Limb (tissue), 2 donors: ENCODE measurements around the gene AGER.
A peak's percentile ranks its signal among the peaks of the same experiment; 100 is the strongest.

Source experiments
- DNase-seq, 2 donors: peaks; one replicate each; pipeline ENCODE4 v3.0.0-alpha.2; 2016; ENCODE audit errors: extremely low spot score in 2 of 2

Gene AGER

GRCh38 chr6:32171234-32171633 lies 12.8 kb downstream of the AGER start:
- DNase-seq: no peak

- DNase-seq: no peak
These were observed 13.8 kb downstream of the AGER start for GRCh38 chr6:32170294-32170693.

GRCh38 chr6:32168807-32169591 lies 15.1 kb downstream of the AGER start:
- DNase-seq: no peak

- DNase-seq: no peak
These were observed 15.7 kb downstream of the AGER start for GRCh38 chr6:32168350-32168749.

GRCh38 chr6:32167761-32168262 lies 16.2 kb downstream of the AGER start:
- DNase-seq: no peak

- DNase-seq: no peak
These were observed 16.8 kb downstream of the AGER start for GRCh38 chr6:32167154-32167760.

- no peak for DNase-seq
These were observed 17.5 kb downstream of the AGER start for GRCh38 chr6:32166411-32167061.

GRCh38 chr6:32164295-32164694 lies 19.8 kb downstream of the AGER start, which contains the start of gene EGFL8:
EGFL8 (plus strand) TSS chr6:32164595; CDS start chr6:32166166, 1,571 bp downstream.
- no peak for DNase-seq

- DNase-seq: no peak
These were observed 20.3 kb downstream of the AGER start for GRCh38 chr6:32163559-32164258.

- DNase-seq: no peak
These were observed 26.0 kb downstream of the AGER start for GRCh38 chr6:32158052-32158451.

- DNase-seq: no peak
These were observed 27.2 kb downstream of the AGER start for GRCh38 chr6:32156891-32157290.

GRCh38 chr6:32154514-32155161 lies 29.4 kb downstream of the AGER start:
- peak; percentile 75 to 79 for DNase-seq

GRCh38 chr6:32153564-32154513 lies 30.2 kb downstream of the AGER start, which contains the start of gene PPT2:
PPT2 (plus strand) TSS chr6:32154141; CDS start chr6:32154595, 454 bp downstream.
- DNase-seq: peak; percentile 95

GRCh38 chr6:32152769-32153563 lies 31.1 kb downstream of the AGER start:
- peak in 1 of 2 donors; percentile 48 for DNase-seq

- DNase-seq: peak in 1 of 2 donors; percentile 49
These were observed 31.9 kb downstream of the AGER start, which contains the start of gene PRRT1 for GRCh38 chr6:32151863-32152768. PRRT1 (minus strand) TSS chr6:32151939; CDS start chr6:32151827, 112 bp downstream.

- DNase-seq: peak in 1 of 2 donors; percentile 42
These were observed 32.7 kb downstream of the AGER start for GRCh38 chr6:32151181-32151862.
